Muscle of leg (tissue), 11 donors: ENCODE results near the gene SNRK. TPM values are rescaled to one million over a fixed set of nuclear protein-coding genes. Genes with fewer than 3 reads are reported as not detected.

Experiments used
- DNase-seq: peaks from one replicate; pipeline ENCODE4 v3.0.0; 2013
- H3K27ac ChIP-seq: one replicate; pipeline ENCODE4 v1.5.1; 2013; ENCODE audit warnings: mild to moderate bottlenecking, low read length, control low read depth
- H3K27me3 ChIP-seq: one replicate; pipeline ENCODE4 v1.6.1; 2013; ENCODE audit warnings: low read length; ENCODE audit not compliant: control insufficient read depth, insufficient read depth
- H3K36me3 ChIP-seq: one replicate; pipeline ENCODE4 v1.6.1; 2013; ENCODE audit warnings: low read length; ENCODE audit not compliant: control insufficient read depth, insufficient read depth
- H3K4me1 ChIP-seq: one replicate; pipeline ENCODE4 v1.6.1; 2013; ENCODE audit warnings: low read length; ENCODE audit not compliant: control insufficient read depth, insufficient read depth
- H3K4me3 ChIP-seq: one replicate; pipeline ENCODE4 v1.5.1; 2013; ENCODE audit warnings: low read length, control low read depth
- H3K9me3 ChIP-seq: replicated peaks from 2 replicates; pipeline ENCODE4 v1.6.1; 2013; ENCODE audit warnings: low read depth, low read length; ENCODE audit not compliant: control insufficient read depth
- WGBS: methylation state at CpG from one replicate; pipeline ENCODE4 v1.1.5; 2013; ENCODE audit warnings: missing lambda C conversion rate; ENCODE audit not compliant: insufficient coverage; 5-methylcytosine and 5-hydroxymethylcytosine counted together
- polyA plus RNA-seq, 8 donors: library from polyadenylated mRNA; unstranded; fragments of 120-200 nt; gene quantifications; one replicate each; pipeline versions ENCODE4 v1.2.1 to v1.2.3, GENCODE V29; 2013; ENCODE audit warnings: inconsistent platforms in 1 of 8, low replicate concordance in 1 of 8; ENCODE audit not compliant: insufficient read length in 8 of 8, insufficient read depth in 1 of 8
- total RNA-seq: library from RNA; stranded (reverse); fragments of 120-200 nt; gene quantifications from one replicate; pipeline ENCODE4 v1.2.4, GENCODE V29; 2013

SNRK gene
- total and polyA plus RNA-seq, 9 donors, result 27.6 to 37.5 (median 31.5) TPM

GRCh38 chr3:43365601-43366305 lies 79.4 kb downstream of the SNRK start:
- Histone ChIP-seq H3K4me3 (no peak overlapping the region), H3K36me3 (no peaks in the 10 kb centered on the region), H3K27ac (peak overlapping the region; percentile 81), H3K9me3 (no peaks in the 10 kb centered on the region), H3K4me1 (peaks cover 79% of the 10 kb centered on the region), H3K27me3 (no peaks in the 10 kb centered on the region)
- 92% methylated on average over 9 of the region's 12 CpGs for WGBS
- DNase-seq, result no peak

DNA sequence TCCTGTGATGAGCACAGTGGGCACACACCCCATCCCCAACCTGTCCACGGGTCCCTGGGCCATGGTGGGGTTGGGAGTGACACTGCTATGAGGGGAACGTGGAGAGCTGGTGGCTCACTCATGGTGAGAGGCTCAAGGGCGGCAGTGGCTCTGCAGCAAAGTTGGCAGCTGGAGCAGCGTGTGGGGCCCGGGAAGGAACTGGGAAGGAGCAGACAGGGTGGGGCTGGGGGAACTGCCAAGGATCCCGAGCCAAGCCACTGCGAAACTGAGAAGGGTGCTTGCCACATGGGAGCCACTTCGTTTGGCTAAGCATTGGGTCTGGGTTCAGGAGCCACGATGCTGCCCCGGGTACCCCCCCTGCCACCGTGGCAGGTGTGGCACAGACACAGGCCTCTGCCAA lies 80.1 kb downstream of the SNRK start:
- Histone ChIP-seq H3K27me3 (no peaks in the 10 kb centered on the region), H3K27ac (peak overlapping the region; percentile 81), H3K36me3 (no peaks in the 10 kb centered on the region), H3K4me3 (no peak overlapping the region), H3K9me3 (no peaks in the 10 kb centered on the region), H3K4me1 (peaks cover 71% of the 10 kb centered on the region)
- 49% methylated on average over 10 of the region's 11 CpGs for WGBS
- DNase-seq, result no peak

- Histone ChIP-seq H3K9me3 (no peaks in the 10 kb centered on the region), H3K4me3 (no peak overlapping the region), H3K36me3 (no peaks in the 10 kb centered on the region), H3K27ac (peak overlapping the region; percentile 81), H3K4me1 (peaks cover 70% of the 10 kb centered on the region), H3K27me3 (no peaks in the 10 kb centered on the region)
- peak; percentile 66 for DNase-seq
- WGBS, result 67% methylated on average over 8 of the region's 9 CpGs
These were observed 80.5 kb downstream of the SNRK start for GRCh38 chr3:43366885-43367284.

DNA sequence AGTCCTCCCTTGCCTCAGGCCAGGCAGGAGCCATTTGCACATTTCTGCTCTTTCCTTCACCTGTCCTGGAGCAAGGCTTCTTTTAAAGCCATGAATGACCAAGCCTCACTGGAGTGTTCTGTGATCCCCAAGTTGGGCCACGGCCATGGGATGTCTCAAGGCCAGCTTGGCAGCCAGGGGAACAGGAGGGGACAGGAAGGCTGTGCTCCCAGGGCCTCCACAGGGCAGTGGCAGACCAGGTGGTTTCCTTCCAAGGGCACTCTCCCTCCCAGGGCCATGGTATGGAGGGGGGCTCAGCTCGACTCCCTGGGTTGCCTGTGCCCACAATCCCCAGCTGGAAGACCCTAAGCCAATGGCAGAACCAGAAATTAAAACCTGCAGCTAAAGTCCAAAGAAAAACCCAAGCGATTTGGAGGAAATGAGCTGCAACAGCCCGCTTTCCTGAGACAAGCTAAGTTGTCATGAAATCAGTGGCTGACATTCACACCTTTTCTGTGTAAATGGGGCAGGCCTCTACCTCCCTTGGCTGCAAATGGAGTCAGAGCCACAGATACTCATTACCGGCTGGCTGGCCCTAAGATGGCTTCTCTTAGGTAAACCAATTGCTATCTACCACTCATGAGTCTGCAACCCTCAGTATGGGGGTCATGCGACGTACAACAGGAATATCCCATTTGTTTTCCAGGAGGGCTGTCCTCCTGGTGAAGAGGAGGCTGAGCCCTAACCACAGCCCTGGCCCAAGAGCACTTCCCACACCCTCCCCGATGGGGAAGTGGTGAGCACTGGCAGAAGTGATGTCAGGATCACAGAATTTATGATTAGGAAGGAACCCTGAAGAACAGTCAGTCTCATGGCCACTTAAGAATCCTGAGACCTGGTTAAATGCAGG lies 83.3 kb downstream of the SNRK start:
- Histone ChIP-seq H3K4me1 (peaks cover 65% of the 10 kb centered on the region), H3K9me3 (no peaks in the 10 kb centered on the region), H3K27me3 (no peaks in the 10 kb centered on the region), H3K36me3 (no peaks in the 10 kb centered on the region), H3K27ac (no peak overlapping the region), H3K4me3 (no peak overlapping the region)
- 68% methylated on average over 4 of the region's 8 CpGs for WGBS
- no peak for DNase-seq

DNA sequence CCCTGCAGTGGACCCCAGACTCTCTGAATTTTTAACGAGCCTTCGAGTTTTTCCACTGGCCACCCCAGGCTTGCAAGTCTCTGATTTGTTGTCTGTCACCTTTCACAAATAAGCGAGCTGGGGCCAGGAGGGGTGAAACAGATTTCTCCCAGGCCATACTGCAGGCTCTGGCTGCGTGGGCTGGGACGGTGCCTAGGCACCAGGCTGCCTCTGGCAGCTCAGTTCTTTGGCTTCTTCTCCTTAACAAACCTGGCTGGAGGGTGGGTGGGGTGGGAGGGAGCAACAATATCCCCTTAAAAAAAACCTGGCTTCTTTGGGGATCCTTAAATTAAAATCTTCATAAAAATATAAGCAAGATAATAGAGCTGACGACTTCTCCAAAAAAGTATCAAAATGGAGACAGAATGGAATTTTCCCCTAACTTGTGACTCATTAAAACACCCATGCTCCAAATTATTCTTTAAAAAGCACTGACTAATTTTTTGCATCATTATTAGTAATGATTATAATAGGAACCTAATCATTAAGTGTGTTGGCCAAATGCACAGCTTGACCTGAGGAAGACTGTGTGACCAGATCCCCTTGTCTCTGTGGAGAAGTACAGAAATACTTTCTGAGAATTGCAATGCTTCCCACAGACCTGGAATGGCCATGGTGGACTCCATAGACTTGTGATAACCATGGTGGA lies 84.1 kb downstream of the SNRK start:
- no peak for DNase-seq
- H3K36me3 ChIP-seq, result no peaks in the 10 kb centered on the region
- H3K4me1 ChIP-seq, result peaks cover 57% of the 10 kb centered on the region
- WGBS, result 62% methylated on average over 2 of the region's 6 CpGs
- H3K9me3 ChIP-seq, result no peaks in the 10 kb centered on the region
- no peaks in the 10 kb centered on the region for H3K27me3 ChIP-seq
- H3K4me3 ChIP-seq, result no peak overlapping the region
- H3K27ac ChIP-seq, result no peak overlapping the region

GRCh38 chr3:43371494-43371893 lies 85.2 kb downstream of the SNRK start:
- no peak overlapping the region for H3K4me3 ChIP-seq
- no peaks in the 10 kb centered on the region for H3K36me3 ChIP-seq
- no peak for DNase-seq
- no peaks in the 10 kb centered on the region for H3K9me3 ChIP-seq
- peaks cover 46% of the 10 kb centered on the region for H3K4me1 ChIP-seq
- no peaks in the 10 kb centered on the region for H3K27me3 ChIP-seq
- H3K27ac ChIP-seq, result no peak overlapping the region
- WGBS, result no CpG with 5 or more reads among the region's 3 CpGs

DNA sequence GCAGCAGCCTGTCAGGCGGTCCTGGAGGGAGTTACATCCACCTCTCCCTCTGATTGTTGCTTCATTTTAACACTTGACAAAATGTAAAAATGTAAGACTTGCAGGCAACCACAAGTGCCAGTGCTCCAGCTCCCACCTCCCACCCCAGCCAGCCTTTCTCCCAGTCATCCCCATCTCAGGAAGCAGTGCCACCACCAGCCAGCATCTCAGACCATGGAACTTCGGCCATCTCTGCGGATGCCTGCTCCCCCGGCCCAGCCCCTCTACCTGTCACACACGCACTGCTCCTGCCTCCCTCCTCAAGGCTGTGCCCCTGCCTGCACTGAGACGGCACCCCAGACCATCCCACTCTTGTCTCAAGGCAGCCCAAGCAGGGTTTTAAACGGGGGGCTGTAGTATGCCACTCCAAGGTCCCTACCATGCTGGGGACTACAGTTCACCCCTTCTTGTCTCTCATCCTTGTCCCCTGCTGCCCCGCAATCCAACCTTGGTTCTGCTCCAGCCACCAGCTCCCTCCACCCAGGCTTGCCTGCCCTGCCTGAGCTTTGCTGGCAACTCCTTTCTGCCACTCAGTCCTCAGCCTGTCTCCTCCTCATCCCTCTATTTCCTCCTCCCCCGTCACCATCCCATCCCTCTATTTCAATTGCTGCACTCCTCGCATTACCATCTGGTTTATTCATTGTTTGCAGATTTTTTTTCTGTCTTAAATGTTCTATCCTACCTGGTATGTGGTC lies 85.8 kb downstream of the SNRK start:
- WGBS, result 70% methylated on average over 10 of the region's 10 CpGs
- peaks cover 39% of the 10 kb centered on the region for H3K4me1 ChIP-seq
- H3K27me3 ChIP-seq, result no peaks in the 10 kb centered on the region
- no peak for DNase-seq
- H3K36me3 ChIP-seq, result no peaks in the 10 kb centered on the region
- H3K27ac ChIP-seq, result peak overlapping the region; percentile 74
- H3K4me3 ChIP-seq, result no peak overlapping the region
- H3K9me3 ChIP-seq, result no peaks in the 10 kb centered on the region

- Histone ChIP-seq H3K4me1 (peaks cover 31% of the 10 kb centered on the region), H3K9me3 (no peaks in the 10 kb centered on the region), H3K36me3 (no peaks in the 10 kb centered on the region), H3K27me3 (no peaks in the 10 kb centered on the region), H3K27ac (peak overlapping the region; percentile 74), H3K4me3 (no peak overlapping the region)
- DNase-seq, result peak; percentile 57
- 44% methylated on average over 6 of the region's 11 CpGs for WGBS
These were observed 86.6 kb downstream of the SNRK start for GRCh38 chr3:43372809-43373559.

GRCh38 chr3:43373560-43373928 lies 87.2 kb downstream of the SNRK start:
- no peak for DNase-seq
- 18% methylated on average over 3 of the region's 3 CpGs for WGBS
- Histone ChIP-seq H3K27me3 (no peaks in the 10 kb centered on the region), H3K9me3 (no peaks in the 10 kb centered on the region), H3K36me3 (no peaks in the 10 kb centered on the region), H3K4me3 (no peak overlapping the region), H3K27ac (peak overlapping the region; percentile 74), H3K4me1 (peaks cover 31% of the 10 kb centered on the region)
